Measurements from ENCODE around the gene MRPL2. TPM values are rescaled to one million over a fixed set of nuclear protein-coding genes. Genes with fewer than 3 reads are reported as not detected.

MRPL2 gene
- total and polyA plus RNA-seq, 4 donors: 19.6 to 73.9 (median 44.7) TPM

- no peaks in the 10 kb centered on the region for H3K9me3 ChIP-seq (ENCODE audit: control insufficient read depth in 4 of 4, low read length in 3 of 4)
- DNase-seq (ENCODE audit: low spot score): no peak
- WGBS: 94% methylated on average over 19 of the region's 19 CpGs
- H3K27me3 ChIP-seq (ENCODE audit: control insufficient read depth in 4 of 4, insufficient read depth in 4 of 4, low read length in 3 of 4): no peaks in the 10 kb centered on the region
- H3K4me3 ChIP-seq (ENCODE audit: low read depth in 1 of 3, low read length in 3 of 3): no peak overlapping the region
- peaks cover 2 to 16% (median 10%) of the 10 kb centered on the region in 4 donors for H3K4me1 ChIP-seq (ENCODE audit: control insufficient read depth in 4 of 4, insufficient read depth in 4 of 4, low read length in 3 of 4)
- no peak overlapping the region for H3K9ac ChIP-seq (ENCODE audit: low read depth in 1 of 2, low read length in 2 of 2)
- TF ChIP-seq YY1 (IDR thresholded peaks at IDR 0.05) (no peak), FOXA2 (IDR thresholded peaks at IDR 0.05) (no peak), MAX (IDR thresholded peaks at IDR 0.05) (no peak), EGR1 (IDR thresholded peaks at IDR 0.05; ENCODE audit: low read depth in 2 of 2) (no peak), TAF1 (conservative IDR thresholded peaks at IDR 0.05) (no peak), JUND (IDR thresholded peaks at IDR 0.05) (no peak), RXRA (IDR thresholded peaks at IDR 0.05) (no peak), ATF3 (IDR thresholded peaks at IDR 0.05) (no peak)
- no peak overlapping the region for H3K27ac ChIP-seq (ENCODE audit: low read depth in 1 of 2, low read length in 2 of 2)
- peaks cover 5 to 42% (median 15%) of the 10 kb centered on the region in 4 donors for H3K36me3 ChIP-seq (ENCODE audit: control insufficient read depth in 4 of 4, insufficient read depth in 3 of 4, low read depth in 1 of 4, low read length in 3 of 4)
These were observed 6.9 kb downstream of the MRPL2 start for GRCh38 chr6:43052225-43052841.

GRCh38 chr6:43050981-43051380 is 8.3 kb downstream of the MRPL2 start:
- H3K4me3 ChIP-seq (ENCODE audit: low read depth in 1 of 3, low read length in 3 of 3): no peak overlapping the region
- no peaks in the 10 kb centered on the region for H3K9me3 ChIP-seq (ENCODE audit: control insufficient read depth in 4 of 4, low read length in 3 of 4)
- 97% methylated on average over 17 of the region's 17 CpGs for WGBS
- no peak for TF ChIP-seq SP1 (IDR thresholded peaks at IDR 0.05)
- TF ChIP-seq FOXA1 (IDR thresholded peaks at IDR 0.05): no peak
- no peak for TF ChIP-seq RAD21 (IDR thresholded peaks at IDR 0.05)
- TF ChIP-seq CTCF (IDR thresholded peaks at IDR 0.05; ENCODE audit: low read depth, low read length, missing input control): no peak
- TF ChIP-seq REST (IDR thresholded peaks at IDR 0.05): no peak
- TF ChIP-seq MAX (IDR thresholded peaks at IDR 0.05): no peak
- TF ChIP-seq HNF4A (conservative IDR thresholded peaks at IDR 0.05): no peak
- TF ChIP-seq EGR1 (IDR thresholded peaks at IDR 0.05; ENCODE audit: low read depth in 2 of 2): no peak
- TF ChIP-seq GABPA (IDR thresholded peaks at IDR 0.05 in 1 of 2, conservative IDR thresholded peaks at IDR 0.05 in 1 of 2): no peak
- TF ChIP-seq JUND (IDR thresholded peaks at IDR 0.05): no peak
- TF ChIP-seq ZBTB33 (IDR thresholded peaks at IDR 0.05): no peak
- no peak for DNase-seq (ENCODE audit: low spot score)
- H3K4me1 ChIP-seq (ENCODE audit: control insufficient read depth in 4 of 4, insufficient read depth in 4 of 4, low read length in 3 of 4): peaks cover 2 to 16% (median 10%) of the 10 kb centered on the region in 4 donors
- H3K27ac ChIP-seq (ENCODE audit: low read depth in 1 of 2, low read length in 2 of 2): no peak overlapping the region
- H3K36me3 ChIP-seq (ENCODE audit: control insufficient read depth in 4 of 4, insufficient read depth in 3 of 4, low read depth in 1 of 4, low read length in 3 of 4): peaks cover 9 to 49% (median 23%) of the 10 kb centered on the region in 4 donors
- H3K27me3 ChIP-seq (ENCODE audit: control insufficient read depth in 4 of 4, insufficient read depth in 4 of 4, low read length in 3 of 4): no peaks in the 10 kb centered on the region
- H3K9ac ChIP-seq (ENCODE audit: low read depth in 1 of 2, low read length in 2 of 2): no peak overlapping the region

Data from liver (tissue), 9 donors.